GM12875 (cell line): Measurements from ENCODE around the gene C6orf118.
A peak's percentile ranks its signal among the peaks of the same experiment; 100 is the strongest.

ENCODE experiments used
- H3K4me3 ChIP-seq: one replicate; pipeline ENCODE4 v1.5.1; 2011; ENCODE audit warnings: low read depth, low read length, control low read depth
- CTCF ChIP-seq: IDR thresholded peaks from 2 replicates; pipeline ENCODE4 v1.5.1; 2011; ENCODE audit warnings: low read depth, mild to moderate bottlenecking, control low read depth, inconsistent platforms, low read length, moderate library complexity, borderline replicate concordance; ENCODE audit not compliant: insufficient read depth

The C6orf118 gene

DNA sequence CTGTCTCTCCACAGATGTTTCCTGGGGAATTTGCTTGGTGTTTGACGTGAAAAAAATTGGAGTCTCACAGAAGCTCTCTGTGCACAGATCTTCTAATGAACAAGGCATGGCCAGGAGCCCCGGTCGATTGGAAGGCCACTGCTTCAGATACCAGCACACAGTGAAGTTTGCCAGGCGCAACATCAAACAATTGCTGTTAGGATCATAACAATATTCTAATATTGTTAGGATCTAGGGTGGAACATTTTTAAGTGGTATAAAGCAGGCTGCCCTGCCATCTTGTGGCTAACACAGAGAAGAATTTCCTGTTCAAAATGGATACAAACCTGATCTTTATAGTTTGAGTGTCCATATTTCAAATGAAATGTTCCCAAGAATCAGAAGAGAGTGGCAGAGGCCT lies 64.1 kb downstream of the C6orf118 start:
- no peak for TF ChIP-seq CTCF

DNA sequence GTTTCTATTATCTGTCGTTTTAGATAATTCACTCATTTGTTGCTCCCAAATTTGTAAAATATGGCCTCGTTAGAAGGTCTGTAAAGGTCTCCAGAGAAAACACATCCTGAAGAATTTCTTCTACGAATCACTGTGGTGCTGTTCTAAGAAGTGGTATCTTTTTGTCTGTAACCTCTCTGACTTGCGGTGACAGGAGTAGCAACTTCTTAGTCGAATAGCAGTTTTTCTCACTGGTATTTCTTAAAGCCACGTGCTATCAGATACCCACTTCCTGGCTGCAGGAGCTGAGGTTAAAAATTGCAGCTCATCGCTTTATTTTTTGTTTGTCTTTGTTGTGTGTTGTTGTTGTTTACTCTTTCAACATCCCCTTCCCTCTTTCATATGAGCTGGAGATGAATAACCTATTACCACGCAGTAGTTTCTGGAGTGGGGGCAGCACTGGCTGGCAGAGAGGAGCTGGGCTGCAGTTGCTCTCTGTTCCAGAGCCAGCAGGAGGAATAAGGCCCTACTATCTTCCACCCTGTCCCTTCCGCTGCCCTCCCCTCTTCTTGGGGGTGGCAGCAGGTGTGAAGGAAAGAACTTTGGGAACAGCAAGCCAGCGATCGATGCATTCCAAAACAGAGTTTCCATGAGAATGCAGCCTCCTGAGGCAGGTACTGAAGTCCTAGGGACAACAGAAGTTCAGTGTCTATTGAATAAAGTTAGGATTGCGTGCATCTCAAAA lies 64.7 kb downstream of the C6orf118 start:
- TF ChIP-seq CTCF = no peak
- H3K4me3 ChIP-seq = no peak overlapping the region

More for the DNA sequence above, 64.1 kb downstream of the C6orf118 start:
- H3K4me3 ChIP-seq = no peak overlapping the region

- H3K4me3 ChIP-seq = no peak overlapping the region
- no peak for TF ChIP-seq CTCF
Observed at GRCh38 chr6:165243801-165244200, 65.6 kb downstream of the C6orf118 start.

DNA sequence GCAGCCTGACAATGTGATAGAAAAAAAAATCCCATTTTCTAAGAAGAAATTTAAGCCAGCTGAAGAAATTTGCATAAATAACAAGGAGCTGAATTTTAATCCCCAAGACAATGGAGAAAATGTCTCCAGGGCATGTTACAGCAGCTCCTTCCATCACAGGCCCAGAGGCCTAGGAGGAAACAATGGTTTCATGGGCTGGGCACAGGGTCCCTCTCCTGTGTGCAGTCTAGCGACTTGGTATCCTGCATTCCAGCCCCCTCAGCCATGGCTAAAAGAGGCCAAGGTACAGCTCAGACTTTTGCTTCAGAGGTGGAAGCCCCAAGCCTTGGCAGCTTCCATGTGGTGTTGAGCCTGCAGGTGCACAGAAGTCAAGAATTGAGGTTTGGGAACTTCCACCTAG lies 73.1 kb downstream of the C6orf118 start:
- no peak for TF ChIP-seq CTCF
- no peak overlapping the region for H3K4me3 ChIP-seq

GRCh38 chr6:165232731-165233488 lies 76.5 kb downstream of the C6orf118 start:
- no peak overlapping the region for H3K4me3 ChIP-seq
- no peak for TF ChIP-seq CTCF

DNA sequence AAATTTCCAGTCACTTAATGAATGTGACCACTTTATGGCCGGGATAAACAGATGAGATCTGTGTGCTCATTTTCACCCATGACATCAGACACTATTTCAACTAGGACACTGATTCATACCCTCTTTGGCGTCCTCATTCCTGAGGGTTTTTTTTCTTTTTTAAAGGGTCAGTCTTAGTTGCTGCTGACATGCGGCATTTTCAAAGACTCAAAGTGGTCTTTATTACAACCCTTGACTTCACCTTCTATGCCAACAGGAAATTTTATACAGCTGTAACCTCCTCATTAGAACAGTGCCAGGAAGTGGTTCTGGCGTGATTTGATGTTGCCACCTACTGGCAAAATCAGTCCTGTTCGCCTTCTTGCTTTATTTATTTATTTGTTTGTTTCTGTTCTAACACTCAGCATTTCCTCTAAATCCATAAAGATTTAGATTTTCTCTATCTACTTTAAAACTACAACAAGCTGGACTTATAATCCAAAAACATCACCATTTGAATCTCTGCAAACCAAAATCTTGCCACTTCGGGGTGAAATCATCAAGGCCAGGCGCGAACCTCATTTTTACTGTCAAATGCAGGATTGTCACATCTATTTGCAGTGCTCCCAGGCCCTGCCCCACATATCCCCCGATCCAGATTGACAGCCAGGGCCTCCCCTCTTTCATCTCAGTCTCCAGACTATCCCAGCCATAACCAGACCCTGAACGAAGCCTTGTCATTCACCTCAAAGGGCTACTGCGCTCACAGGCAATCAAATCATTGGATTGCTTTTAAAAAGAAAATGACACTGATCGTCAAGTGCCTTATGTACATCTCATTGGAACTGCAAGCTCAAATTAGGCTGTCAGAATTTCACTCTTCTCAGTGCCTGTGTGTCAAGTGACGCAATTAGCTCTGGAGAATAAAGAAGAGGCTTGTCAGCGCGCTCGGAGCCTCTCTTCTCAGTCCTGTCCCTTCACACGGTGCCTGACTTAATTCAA lies 77.5 kb downstream of the C6orf118 start:
- no peak overlapping the region for H3K4me3 ChIP-seq
- TF ChIP-seq CTCF = peak; percentile 6; the same call in 1 of the 2 replicates
